HepG2 (cell line): ENCODE results near the gene IL32.

Source experiments
- CREB1 ChIP-seq, 2 experiments: fragments of 450-650 bp in 1 of 2; IDR thresholded peaks; 2 replicates each; pipeline ENCODE4 v1.6.1; 2016 to 2017; ENCODE audit warnings: control low read depth in 1 of 2, mild to moderate bottlenecking in 1 of 2, missing compliant biosample characterization in 1 of 2, missing genetic modification characterization in 1 of 2
- ETS1 ChIP-seq: sonication (generic); formaldehyde crosslinking; IDR thresholded peaks from 2 replicates; pipeline ENCODE4 v1.4.0; 2020; ENCODE audit warnings: missing genetic modification reagents
- FOXJ3 ChIP-seq: sonication (generic); formaldehyde crosslinking; IDR thresholded peaks from 2 replicates; pipeline ENCODE4 v1.4.0; 2020; ENCODE audit warnings: missing genetic modification reagents, mild to moderate bottlenecking, borderline replicate concordance
- GABPA ChIP-seq, 2 experiments: IDR thresholded peaks; 2 replicates each; pipeline ENCODE4 v1.6.1; 2011 to 2016; ENCODE audit warnings: low read depth in 2 of 2, low read length in 1 of 2, missing biosample characterization in 1 of 2, missing genetic modification characterization in 1 of 2
- GPBP1L1 ChIP-seq: sonication (generic); formaldehyde crosslinking; IDR thresholded peaks from 2 replicates; pipeline ENCODE4 v1.5.0; 2020; ENCODE audit warnings: mild to moderate bottlenecking, missing genetic modification reagents
- IRX3 ChIP-seq: sonication (generic); formaldehyde crosslinking; IDR thresholded peaks from 2 replicates; pipeline ENCODE4 v1.8.1; 2023; ENCODE audit warnings: mild to moderate bottlenecking, low read depth, missing genetic modification reagents, borderline replicate concordance
- NR3C1 ChIP-seq: sonication (generic); formaldehyde crosslinking; IDR thresholded peaks from 2 replicates; pipeline ENCODE4 v1.4.0; 2020; ENCODE audit warnings: missing genetic modification reagents
- POLR2A ChIP-seq, 2 experiments: IDR thresholded peaks; 2 replicates each; pipeline ENCODE4 v1.6.1; 2011; ENCODE audit warnings: low read depth in 2 of 2, low read length in 2 of 2, mild to moderate bottlenecking in 1 of 2, moderate library complexity in 1 of 2; ENCODE audit not compliant: insufficient read depth in 1 of 2
- PRPF4 ChIP-seq: fragments of 200-400 bp; formaldehyde crosslinking; IDR thresholded peaks from 2 replicates; pipeline ENCODE4 v1.6.1; 2016; ENCODE audit warnings: low read length, low read depth; ENCODE audit not compliant: poor library complexity, severe bottlenecking
- ZKSCAN8 ChIP-seq: IDR thresholded peaks from 2 replicates; pipeline ENCODE4 v1.6.1; 2016; ENCODE audit warnings: borderline replicate concordance, missing genetic modification reagents, missing compliant biosample characterization
- ZNF124 ChIP-seq: sonication (generic); formaldehyde crosslinking; IDR thresholded peaks from 2 replicates; pipeline ENCODE4 v1.4.0; 2020; ENCODE audit warnings: missing genetic modification reagents
- ZNF18 ChIP-seq: sonication (generic); formaldehyde crosslinking; IDR thresholded peaks from 2 replicates; pipeline ENCODE4 v1.8.0; 2022; ENCODE audit warnings: mild to moderate bottlenecking, missing genetic modification reagents; ENCODE audit not compliant: insufficient replicate concordance
- TF ChIP-seq, protein P1 (sequence below): sonication (generic); formaldehyde crosslinking; IDR thresholded peaks from 2 replicates; pipeline ENCODE4 v1.9.0; 2021; ENCODE audit warnings: missing genetic modification reagents, mild to moderate bottlenecking, borderline replicate concordance
- TF ChIP-seq, protein P2 (sequence below): sonication (generic); formaldehyde crosslinking; IDR thresholded peaks from 2 replicates; pipeline ENCODE4 v1.4.0; 2020; ENCODE audit warnings: missing genetic modification reagents

- TF ChIP-seq CREB1 (IDR thresholded peaks at IDR 0.05) (no peak), CREB1 (CRISPR knock-in tag; IDR thresholded peaks at IDR 0.05) (no peak), ZNF124 (CRISPR knock-in tag) (no peak), ZNF18 (CRISPR knock-in tag) (no peak), PRPF4 (no peak), FOXJ3 (CRISPR knock-in tag) (no peak), NR3C1 (CRISPR knock-in tag) (no peak), GABPA (IDR thresholded peaks at IDR 0.05; ENCODE audit: low read depth, low read length) (no peak), GABPA (CRISPR knock-in tag; IDR thresholded peaks at IDR 0.05; ENCODE audit: low read depth) (no peak), GPBP1L1 (CRISPR knock-in tag) (no peak), ETS1 (CRISPR knock-in tag) (no peak), ZKSCAN8 (no peak), IRX3 (no peak), POLR2A (IDR thresholded peaks at IDR 0.05; ENCODE audit: insufficient read depth in 1 of 2, low read depth in 2 of 2, low read length in 2 of 2) (peak; percentile 23 to 48; a peak in 2 of 4 replicates)
- TF ChIP-seq, protein P1, sequence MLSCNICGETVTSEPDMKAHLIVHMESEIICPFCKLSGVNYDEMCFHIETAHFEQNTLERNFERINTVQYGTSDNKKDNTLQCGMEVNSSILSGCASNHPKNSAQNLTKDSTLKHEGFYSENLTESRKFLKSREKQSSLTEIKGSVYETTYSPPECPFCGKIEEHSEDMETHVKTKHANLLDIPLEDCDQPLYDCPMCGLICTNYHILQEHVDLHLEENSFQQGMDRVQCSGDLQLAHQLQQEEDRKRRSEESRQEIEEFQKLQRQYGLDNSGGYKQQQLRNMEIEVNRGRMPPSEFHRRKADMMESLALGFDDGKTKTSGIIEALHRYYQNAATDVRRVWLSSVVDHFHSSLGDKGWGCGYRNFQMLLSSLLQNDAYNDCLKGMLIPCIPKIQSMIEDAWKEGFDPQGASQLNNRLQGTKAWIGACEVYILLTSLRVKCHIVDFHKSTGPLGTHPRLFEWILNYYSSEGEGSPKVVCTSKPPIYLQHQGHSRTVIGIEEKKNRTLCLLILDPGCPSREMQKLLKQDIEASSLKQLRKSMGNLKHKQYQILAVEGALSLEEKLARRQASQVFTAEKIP (CRISPR knock-in tag): no peak
- TF ChIP-seq, protein P2, sequence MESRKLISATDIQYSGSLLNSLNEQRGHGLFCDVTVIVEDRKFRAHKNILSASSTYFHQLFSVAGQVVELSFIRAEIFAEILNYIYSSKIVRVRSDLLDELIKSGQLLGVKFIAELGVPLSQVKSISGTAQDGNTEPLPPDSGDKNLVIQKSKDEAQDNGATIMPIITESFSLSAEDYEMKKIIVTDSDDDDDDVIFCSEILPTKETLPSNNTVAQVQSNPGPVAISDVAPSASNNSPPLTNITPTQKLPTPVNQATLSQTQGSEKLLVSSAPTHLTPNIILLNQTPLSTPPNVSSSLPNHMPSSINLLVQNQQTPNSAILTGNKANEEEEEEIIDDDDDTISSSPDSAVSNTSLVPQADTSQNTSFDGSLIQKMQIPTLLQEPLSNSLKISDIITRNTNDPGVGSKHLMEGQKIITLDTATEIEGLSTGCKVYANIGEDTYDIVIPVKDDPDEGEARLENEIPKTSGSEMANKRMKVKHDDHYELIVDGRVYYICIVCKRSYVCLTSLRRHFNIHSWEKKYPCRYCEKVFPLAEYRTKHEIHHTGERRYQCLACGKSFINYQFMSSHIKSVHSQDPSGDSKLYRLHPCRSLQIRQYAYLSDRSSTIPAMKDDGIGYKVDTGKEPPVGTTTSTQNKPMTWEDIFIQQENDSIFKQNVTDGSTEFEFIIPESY (CRISPR knock-in tag): peak; percentile 36; the same call in 1 of the 2 replicates
Observed at GRCh38 chr16:3027983-3028715, 37.3 kb upstream of the IL32 start.
